H9 (cell line): ENCODE results near the gene MYO1E. TPM values are rescaled to one million over a fixed set of nuclear protein-coding genes. Genes with fewer than 3 reads are reported as not detected.

Experiments used
- DNase-seq: peaks from one replicate; pipeline ENCODE4 v3.0.0-alpha.2; 2017
- H2AFZ ChIP-seq: one replicate; pipeline ENCODE4 v1.6.1; 2013; ENCODE audit warnings: mild to moderate bottlenecking, low read length, control low read depth, moderate library complexity
- H2AK5ac ChIP-seq: 2 replicates; pipeline ENCODE4 v1.6.1; 2013; ENCODE audit warnings: low read length, control low read depth, mixed read lengths; ENCODE audit not compliant: insufficient read length
- H2BK120ac ChIP-seq: one replicate; pipeline ENCODE4 v1.6.1; 2013; ENCODE audit warnings: low read depth, mild to moderate bottlenecking, low read length, control low read depth, inconsistent platforms; ENCODE audit not compliant: poor library complexity, severe bottlenecking
- H2BK12ac ChIP-seq: 2 replicates; pipeline ENCODE4 v1.6.1; 2013; ENCODE audit warnings: low read length, control low read depth, mixed read lengths, low read depth; ENCODE audit not compliant: insufficient read length
- H2BK15ac ChIP-seq: 2 replicates; pipeline ENCODE4 v1.6.1; 2013; ENCODE audit warnings: low read depth, low read length, control low read depth
- H2BK20ac ChIP-seq: one replicate; pipeline ENCODE4 v1.6.1; 2013; ENCODE audit warnings: low read depth, mild to moderate bottlenecking, low read length, control low read depth, inconsistent platforms; ENCODE audit not compliant: poor library complexity, severe bottlenecking
- H2BK5ac ChIP-seq: 2 replicates; pipeline ENCODE4 v1.6.1; 2013; ENCODE audit warnings: low read length, control low read depth, mixed read lengths; ENCODE audit not compliant: insufficient read length
- H3K14ac ChIP-seq: 2 replicates; pipeline ENCODE4 v1.6.1; 2013; ENCODE audit warnings: low read length, control low read depth; ENCODE audit not compliant: insufficient read depth
- H3K18ac ChIP-seq: 2 replicates; pipeline ENCODE4 v1.6.1; 2013; ENCODE audit warnings: low read depth, mild to moderate bottlenecking, mixed read lengths, low read length, control low read depth; ENCODE audit not compliant: insufficient read length
- H3K23ac ChIP-seq: 2 replicates; pipeline ENCODE4 v1.6.1; 2013; ENCODE audit warnings: low read length, control low read depth, mixed read lengths, low read depth; ENCODE audit not compliant: insufficient read length
- H3K23me2 ChIP-seq: 2 replicates; pipeline ENCODE4 v1.6.1; 2013; ENCODE audit warnings: low read depth, mild to moderate bottlenecking, mixed read lengths, low read length, control low read depth; ENCODE audit not compliant: insufficient read length, poor library complexity, severe bottlenecking
- H3K27ac ChIP-seq: 2 replicates; pipeline ENCODE4 v1.5.1; 2013; ENCODE audit warnings: low read length, control low read depth, mixed read lengths, low read depth; ENCODE audit not compliant: insufficient read length
- H3K27me3 ChIP-seq: 2 replicates; pipeline ENCODE4 v1.6.1; 2013; ENCODE audit warnings: low read length, control low read depth, inconsistent platforms; ENCODE audit not compliant: insufficient read depth
- H3K4ac ChIP-seq: 2 replicates; pipeline ENCODE4 v1.6.1; 2013; ENCODE audit warnings: low read depth, mild to moderate bottlenecking, control low read depth, inconsistent platforms, low read length, moderate library complexity
- H3K4me1 ChIP-seq: 2 replicates; pipeline ENCODE4 v1.6.1; 2013; ENCODE audit warnings: low read length, control low read depth, inconsistent platforms; ENCODE audit not compliant: insufficient read depth
- H3K4me2 ChIP-seq: 2 replicates; pipeline ENCODE4 v1.6.1; 2013; ENCODE audit warnings: low read length, control low read depth, mixed read lengths; ENCODE audit not compliant: insufficient read length, insufficient read depth
- H3K56ac ChIP-seq: 2 replicates; pipeline ENCODE4 v1.6.1; 2013; ENCODE audit warnings: low read depth, mild to moderate bottlenecking, mixed read lengths, low read length, control low read depth; ENCODE audit not compliant: insufficient read length
- H3K79me1 ChIP-seq: 2 replicates; pipeline ENCODE4 v1.6.1; 2013; ENCODE audit warnings: low read depth, mild to moderate bottlenecking, moderate library complexity, low read length, control low read depth, inconsistent platforms; ENCODE audit not compliant: insufficient read depth, poor library complexity, severe bottlenecking
- H3K79me2 ChIP-seq: 2 replicates; pipeline ENCODE4 v1.6.1; 2013; ENCODE audit warnings: low read length, control low read depth, inconsistent platforms; ENCODE audit not compliant: insufficient read depth
- H3K9ac ChIP-seq: 2 replicates; pipeline ENCODE4 v1.6.1; 2013; ENCODE audit warnings: low read length, control low read depth, mixed read lengths; ENCODE audit not compliant: insufficient read length; ENCODE audit errors: extremely low read depth
- H3K9me3 ChIP-seq: one replicate; pipeline ENCODE4 v1.6.1; 2013; ENCODE audit warnings: low read depth, low read length, inconsistent platforms; ENCODE audit not compliant: control insufficient read depth
- H3T11ph ChIP-seq: one replicate; pipeline ENCODE4 v1.6.1; 2013; ENCODE audit warnings: mild to moderate bottlenecking, low read length, control low read depth, inconsistent platforms
- H4K20me1 ChIP-seq: one replicate; pipeline ENCODE4 v1.6.1; 2013; ENCODE audit not compliant: control insufficient read depth, insufficient read length, insufficient read depth
- H4K5ac ChIP-seq: 2 replicates; pipeline ENCODE4 v1.6.1; 2013; ENCODE audit warnings: low read depth, mild to moderate bottlenecking, mixed read lengths, low read length, control low read depth; ENCODE audit not compliant: insufficient read length
- H4K8ac ChIP-seq: replicated peaks from 2 replicates; pipeline ENCODE4 v1.6.1; 2013; ENCODE audit warnings: low read length, control low read depth, mixed read lengths, low read depth; ENCODE audit not compliant: insufficient read length
- H4K91ac ChIP-seq: 2 replicates; pipeline ENCODE4 v1.6.1; 2013; ENCODE audit warnings: low read depth, mild to moderate bottlenecking, moderate library complexity, mixed read lengths, low read length, control low read depth; ENCODE audit not compliant: insufficient read length
- H3K27ac Mint-ChIP-seq, 3 experiments: 2 replicates in 2 of 3; 3 replicates in 1 of 3; pipeline ENCODE4 v1.8.0; 2020 to 2021; ENCODE audit warnings: mixed read lengths in 3 of 3, mild to moderate bottlenecking in 1 of 3, moderate library complexity in 1 of 3
- H3K27me3 Mint-ChIP-seq: 2 replicates; pipeline ENCODE4 v1.8.0; 2021; ENCODE audit warnings: low read depth, mild to moderate bottlenecking, moderate library complexity, mixed read lengths
- H3K36me3 Mint-ChIP-seq, 3 experiments: 2 replicates in 2 of 3; 3 replicates in 1 of 3; pipeline ENCODE4 v1.8.0; 2020 to 2021; ENCODE audit warnings: low read depth in 3 of 3, mixed read lengths in 3 of 3; ENCODE audit not compliant: insufficient read depth in 1 of 3
- H3K4me1 Mint-ChIP-seq, 2 experiments: 2 replicates each; pipeline ENCODE4 v1.8.0; 2020; ENCODE audit warnings: mixed read lengths in 2 of 2
- H3K4me3 Mint-ChIP-seq, 2 experiments: 2 replicates in 1 of 2; 3 replicates in 1 of 2; pipeline ENCODE4 v1.8.0; 2020 to 2021; ENCODE audit warnings: mild to moderate bottlenecking in 2 of 2, mixed read lengths in 2 of 2, moderate library complexity in 1 of 2
- H3K9me3 Mint-ChIP-seq, 2 experiments: 2 replicates in 1 of 2; 3 replicates in 1 of 2; pipeline ENCODE4 v1.8.0; 2020; ENCODE audit warnings: mild to moderate bottlenecking in 2 of 2, mixed read lengths in 2 of 2, moderate library complexity in 1 of 2
- CTCF ChIP-seq: fragments of 200-600 bp; sonication (generic); conservative IDR thresholded peaks from 3 replicates; pipeline ENCODE4 v1.8.0; 2021; ENCODE audit warnings: antibody characterized with exemption, mild to moderate bottlenecking
- WGBS: extraction: QIAGEN DNeasy Blood & Tissue Kit; methylation state at CpG from one replicate; pipeline ENCODE4 v1.1.7; 2013; ENCODE audit warnings: missing lambda C conversion rate, low lambda C conversion rate, mixed read lengths; ENCODE audit not compliant: insufficient read length; ENCODE audit errors: extremely low coverage; 5-methylcytosine and 5-hydroxymethylcytosine counted together
- total RNA-seq: library from RNA; stranded (reverse); gene quantifications from 2 replicates; pipeline ENCODE4 v1.2.1, GENCODE V29; 2021

The MYO1E gene
- total RNA-seq, 1 experiment from 2014 or later = 235 TPM

- no peak overlapping the region for H3K27ac ChIP-seq
- peak overlapping the region; percentile 75; the same call in 1 of the 2 replicates for H3K14ac ChIP-seq
- Mint-ChIP-seq H3K4me3 (no peak overlapping the region), H3K36me3 (peaks cover 0 to 13% (median 3%) of the 10 kb centered on the region in 3 experiments; a peak in 4 of 7 replicates), H3K9me3 (no peaks in the 10 kb centered on the region; a peak in 1 of 5 replicates), H3K27me3 (no peaks in the 10 kb centered on the region), H3K27ac (peak overlapping the region; percentile 79 to 89 (median 87); a peak in 5 of 7 replicates), H3K4me1 (peaks cover 52 to 54% of the 10 kb centered on the region in 2 experiments)
- no peaks in the 10 kb centered on the region for H3K9me3 ChIP-seq
- H3K23me2 ChIP-seq = no peaks in the 10 kb centered on the region
- H3K56ac ChIP-seq = no peak overlapping the region
- H2BK12ac ChIP-seq = no peak overlapping the region
- H4K91ac ChIP-seq = no peak overlapping the region
- peak overlapping the region; percentile 7 for H3K9ac ChIP-seq
- no peak overlapping the region for H3K4ac ChIP-seq
- TF ChIP-seq CTCF = no peak
- no peak overlapping the region for H3K23ac ChIP-seq
- H2AFZ ChIP-seq = no peak overlapping the region
- no peak overlapping the region for H4K5ac ChIP-seq
- H2BK20ac ChIP-seq = no peak overlapping the region
- peaks cover 5% of the 10 kb centered on the region for H3K79me1 ChIP-seq
- H2BK15ac ChIP-seq = no peak overlapping the region
- no peak overlapping the region for H2BK120ac ChIP-seq
- no peak overlapping the region for H2AK5ac ChIP-seq
- H4K20me1 ChIP-seq = no peaks in the 10 kb centered on the region
- no peaks in the 10 kb centered on the region for H3K27me3 ChIP-seq
- no peak overlapping the region for H3K18ac ChIP-seq
- no peak overlapping the region for H3K4me2 ChIP-seq
- H3T11ph ChIP-seq = no peak overlapping the region
- H3K79me2 ChIP-seq = no peaks in the 10 kb centered on the region
- no peak overlapping the region for H2BK5ac ChIP-seq
- WGBS = no CpG with 5 or more reads among the region's 8 CpGs
- no peak for DNase-seq
- H4K8ac ChIP-seq = no peak overlapping the region
- H3K4me1 ChIP-seq = peaks cover 8% of the 10 kb centered on the region; the same call in 1 of the 2 replicates
Measured at GRCh38 chr15:59292442-59293151, 80.1 kb downstream of the MYO1E start.
